HCT116 (cell line): ENCODE measurements around the gene TACR2.

Experiments
- CEBPB ChIP-seq: IDR thresholded peaks from 2 replicates; pipeline ENCODE4 v1.6.1; 2012; ENCODE audit warnings: low read depth
- CTCF ChIP-seq, 3 experiments: fragments of 200-600 bp in 1 of 3; sonication (generic) in 1 of 3; IDR thresholded peaks in 2 of 3; conservative IDR thresholded peaks in 1 of 3; 2 replicates each; pipeline ENCODE4 v1.5.1; 2012 to 2017; ENCODE audit warnings: low read depth in 2 of 3, low read length in 2 of 3, antibody characterized with exemption in 1 of 3, borderline replicate concordance in 1 of 3, control low read depth in 1 of 3, mild to moderate bottlenecking in 1 of 3, mixed read lengths in 1 of 3, mixed run types in 1 of 3, moderate library complexity in 1 of 3; ENCODE audit not compliant: insufficient read depth in 1 of 3
- EZH2 ChIP-seq: fragments of 200-600 bp; sonication (generic); IDR thresholded peaks from 2 replicates; pipeline ENCODE4 v1.6.1; 2017; ENCODE audit warnings: antibody characterized with exemption, mixed run types
- EZH2phosphoT487 ChIP-seq: fragments of 200-600 bp; IDR thresholded peaks from 2 replicates; pipeline ENCODE4 v1.6.1; 2018; ENCODE audit warnings: antibody characterized with exemption, borderline replicate concordance
- FOSL1 ChIP-seq: IDR thresholded peaks from 2 replicates; pipeline ENCODE4 v1.6.1; 2012; ENCODE audit warnings: low read depth
- POLR2A ChIP-seq: IDR thresholded peaks from 2 replicates; pipeline ENCODE4 v1.7.0; 2011; ENCODE audit warnings: borderline replicate concordance; ENCODE audit not compliant: insufficient read depth, insufficient read length; ENCODE audit errors: extremely low read depth
- POLR2AphosphoS5 ChIP-seq: IDR thresholded peaks from 2 replicates; pipeline ENCODE4 v1.6.1; 2011; ENCODE audit warnings: mild to moderate bottlenecking, low read depth, low read length, moderate library complexity
- RAD21 ChIP-seq: IDR thresholded peaks from 2 replicates; pipeline ENCODE4 v1.6.1; 2012; ENCODE audit warnings: low read depth, mild to moderate bottlenecking

GRCh38 chr10:69463886-69464285 lies 47.2 kb upstream of the TACR2 start:
- no peak for TF ChIP-seq CTCF (IDR thresholded peaks at IDR 0.05 in 2 of 3, conservative IDR thresholded peaks at IDR 0.05 in 1 of 3; ENCODE audit: borderline replicate concordance in 1 of 3, insufficient read depth in 1 of 3, low read depth in 2 of 3, low read length in 2 of 3)
- no peak for TF ChIP-seq EZH2
- TF ChIP-seq POLR2A = no peak
- no peak for TF ChIP-seq RAD21
- TF ChIP-seq EZH2phosphoT487 = no peak
- TF ChIP-seq CEBPB = no peak
- no peak for TF ChIP-seq POLR2AphosphoS5
- no peak for TF ChIP-seq FOSL1
